Caco-2 (cell line): ENCODE results near the gene SPATA31C2. TPM values are rescaled to one million over a fixed set of nuclear protein-coding genes. Genes with fewer than 3 reads are reported as not detected.

ENCODE experiments used
- BruUV-seq: library from RNA; stranded (reverse); fragments of 400-500 nt; replicated peaks from 2 replicates; lab custom pipeline; 2021; lab: Mats Ljungman, UMichigan
- CTCF ChIA-PET: fragments of 300-600 bp; sonication (Branson Sonifier 250); formaldehyde crosslinking; loops from one replicate; lab custom pipeline; 2022; ENCODE audit warnings: antibody characterized with exemption; lab: Charles Lee
- POLR2A ChIA-PET: fragments of 300-600 bp; sonication (Branson Sonifier 250); formaldehyde crosslinking; loops from one replicate; lab custom pipeline; 2022; ENCODE audit warnings: antibody characterized with exemption; lab: Charles Lee
- DNase-seq, 2 experiments: peaks; one replicate each; pipeline versions ENCODE4 v3.0.0 to v3.0.0-alpha.2; 2020 to 2022
- H3K27me3 ChIP-seq: replicated peaks from 2 replicates; pipeline ENCODE4 v1.6.0; 2011; ENCODE audit warnings: low read length; ENCODE audit not compliant: control insufficient read depth, insufficient read depth
- H3K36me3 ChIP-seq: 2 replicates; pipeline ENCODE4 v1.5.1; 2011; ENCODE audit warnings: low read length; ENCODE audit not compliant: control insufficient read depth, insufficient read depth
- H3K4me1 ChIP-seq: fragments of 250-450 bp; sonication (Bioruptor Pico); 2 replicates; pipeline ENCODE4 v1.5.1; 2020; ENCODE audit warnings: mild to moderate bottlenecking
- H3K4me3 ChIP-seq: 2 replicates; pipeline ENCODE4 v1.5.1; 2011; ENCODE audit warnings: low read depth, mild to moderate bottlenecking, control low read depth, low read length
- H3K9me3 ChIP-seq: fragments of 250-450 bp; sonication (Bioruptor Pico); 2 replicates; pipeline ENCODE4 v1.5.1; 2020; ENCODE audit warnings: mild to moderate bottlenecking, moderate library complexity
- H3K27ac Mint-ChIP-seq: one replicate; pipeline ENCODE4 v1.8.0; 2022; ENCODE audit warnings: mixed read lengths; ENCODE audit not compliant: unreplicated experiment
- H3K27me3 Mint-ChIP-seq: one replicate; pipeline ENCODE4 v1.8.0; 2022; ENCODE audit warnings: mixed read lengths; ENCODE audit not compliant: insufficient read depth, unreplicated experiment
- H3K36me3 Mint-ChIP-seq: one replicate; pipeline ENCODE4 v1.8.0; 2022; ENCODE audit warnings: mild to moderate bottlenecking, mixed read lengths; ENCODE audit not compliant: insufficient read depth, unreplicated experiment
- H3K4me1 Mint-ChIP-seq: one replicate; pipeline ENCODE4 v1.8.0; 2022; ENCODE audit warnings: low read depth, mixed read lengths; ENCODE audit not compliant: unreplicated experiment
- H3K4me3 Mint-ChIP-seq: one replicate; pipeline ENCODE4 v1.8.0; 2022; ENCODE audit warnings: mild to moderate bottlenecking, moderate library complexity, mixed read lengths; ENCODE audit not compliant: unreplicated experiment
- H3K9me3 Mint-ChIP-seq: one replicate; pipeline ENCODE4 v1.8.0; 2022; ENCODE audit warnings: mixed read lengths; ENCODE audit not compliant: unreplicated experiment
- intact Hi-C: fragments of 100-400 bp; cut with micrococcal nuclease; formaldehyde crosslinking; loops from one replicate; pipeline ENCODE4 v1.10.0; 2022; ENCODE audit not compliant: unreplicated experiment
- total RNA-seq: library from RNA; stranded (reverse); gene quantifications from 2 replicates; pipeline ENCODE4 v1.2.3, GENCODE V29; 2022
- TF ChIP-seq, protein P1 (sequence below), 2 experiments: fragments of 200-600 bp in 1 of 2; IDR thresholded peaks; 1 replicate in 1 of 2; 2 replicates in 1 of 2; pipeline versions ENCODE4 v1.5.1 to v1.8.0; 2011 to 2022; ENCODE audit warnings: antibody characterized with exemption in 1 of 2, control low read depth in 1 of 2, inconsistent platforms in 1 of 2, low read depth in 1 of 2, low read length in 1 of 2, mild to moderate bottlenecking in 1 of 2, moderate library complexity in 1 of 2; ENCODE audit not compliant: insufficient read depth in 1 of 2, severe bottlenecking in 1 of 2, unreplicated experiment in 1 of 2

The SPATA31C2 gene
- total RNA-seq, 1 experiment from 2014 or later, result not detected

DNA sequence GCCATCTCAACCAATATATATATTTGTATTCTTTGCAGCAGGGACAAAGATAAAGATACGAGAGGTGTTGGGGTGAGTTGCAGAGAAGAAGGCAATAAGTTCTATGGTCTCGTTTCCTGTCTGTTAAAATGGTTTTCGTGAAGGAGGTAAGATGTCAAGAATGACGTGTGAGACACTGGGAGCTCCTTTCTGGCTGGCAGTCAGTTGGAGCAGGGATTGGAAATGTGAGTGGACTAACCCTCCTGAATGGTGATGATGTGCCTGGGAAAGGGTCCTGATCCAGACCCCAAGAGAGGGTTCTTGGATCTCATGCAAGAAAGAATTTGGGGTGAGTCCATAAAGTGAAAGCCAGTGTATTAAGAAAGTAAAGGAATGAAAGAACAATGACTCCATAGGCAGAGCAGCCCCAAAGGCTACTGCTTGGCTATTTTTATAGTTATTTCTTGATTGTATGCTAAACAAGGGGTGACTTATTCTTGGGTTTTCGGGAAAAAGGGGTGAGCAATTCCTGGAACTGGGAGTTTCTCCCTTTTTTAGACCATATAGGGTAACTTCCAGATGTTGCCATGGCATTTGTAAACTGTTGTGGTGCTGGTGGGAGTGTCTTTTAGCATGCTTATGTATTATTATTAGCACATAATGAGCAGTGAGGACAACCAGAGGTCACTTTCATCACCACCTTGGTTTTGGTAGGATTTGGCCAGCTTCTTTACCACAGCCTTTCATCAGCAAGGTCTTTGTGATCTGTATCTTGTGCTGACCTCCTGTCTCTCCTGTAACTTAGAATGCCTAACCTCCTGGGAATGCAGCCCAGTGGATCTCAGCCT lies 53.7 kb downstream of the SPATA31C2 start:
- intact Hi-C loops, result no loop called here
- ChIA-PET CTCF (no interaction called here), POLR2A (no interaction called here)
- H3K36me3 Mint-ChIP-seq, result no peaks in the 10 kb centered on the region
- H3K4me3 Mint-ChIP-seq, result no peak overlapping the region
- no peak overlapping the region for H3K4me3 ChIP-seq
- no peaks in the 10 kb centered on the region for H3K4me1 ChIP-seq
- H3K9me3 ChIP-seq, result no peaks in the 10 kb centered on the region
- DNase-seq, result no peak
- no peak overlapping the region for H3K27ac Mint-ChIP-seq
- TF ChIP-seq, protein P1, sequence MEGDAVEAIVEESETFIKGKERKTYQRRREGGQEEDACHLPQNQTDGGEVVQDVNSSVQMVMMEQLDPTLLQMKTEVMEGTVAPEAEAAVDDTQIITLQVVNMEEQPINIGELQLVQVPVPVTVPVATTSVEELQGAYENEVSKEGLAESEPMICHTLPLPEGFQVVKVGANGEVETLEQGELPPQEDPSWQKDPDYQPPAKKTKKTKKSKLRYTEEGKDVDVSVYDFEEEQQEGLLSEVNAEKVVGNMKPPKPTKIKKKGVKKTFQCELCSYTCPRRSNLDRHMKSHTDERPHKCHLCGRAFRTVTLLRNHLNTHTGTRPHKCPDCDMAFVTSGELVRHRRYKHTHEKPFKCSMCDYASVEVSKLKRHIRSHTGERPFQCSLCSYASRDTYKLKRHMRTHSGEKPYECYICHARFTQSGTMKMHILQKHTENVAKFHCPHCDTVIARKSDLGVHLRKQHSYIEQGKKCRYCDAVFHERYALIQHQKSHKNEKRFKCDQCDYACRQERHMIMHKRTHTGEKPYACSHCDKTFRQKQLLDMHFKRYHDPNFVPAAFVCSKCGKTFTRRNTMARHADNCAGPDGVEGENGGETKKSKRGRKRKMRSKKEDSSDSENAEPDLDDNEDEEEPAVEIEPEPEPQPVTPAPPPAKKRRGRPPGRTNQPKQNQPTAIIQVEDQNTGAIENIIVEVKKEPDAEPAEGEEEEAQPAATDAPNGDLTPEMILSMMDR (IDR thresholded peaks at IDR 0.05; ENCODE audit: insufficient read depth in 1 of 2, low read depth in 1 of 2, low read length in 1 of 2, severe bottlenecking in 1 of 2, unreplicated experiment in 1 of 2), result no peak
- no peaks in the 10 kb centered on the region for H3K4me1 Mint-ChIP-seq
- no peaks in the 10 kb centered on the region for H3K36me3 ChIP-seq
- BruUV-seq, result no TSS peak
- H3K27me3 ChIP-seq, result no peaks in the 10 kb centered on the region
- H3K9me3 Mint-ChIP-seq, result no peaks in the 10 kb centered on the region
- no peaks in the 10 kb centered on the region for H3K27me3 Mint-ChIP-seq

Other genes with a start within 250 kb of the SPATA31C2 start
- not detected in 2 replicates for gene SPATA31C1, start 220.5 kb downstream of the SPATA31C2 start, total RNA-seq
- gene CDK20, start 163.9 kb downstream of the SPATA31C2 start, total RNA-seq, result 2.6 and 4.3 TPM in 2 replicates
- gene SPIN1, start 250.0 kb upstream of the SPATA31C2 start, total RNA-seq, result 51.7 and 53.4 TPM in 2 replicates